ENCODE results near the gene PYGL.

GRCh38 chr14:50910495-50911420 lies 33.5 kb downstream of the PYGL start:
- TF ChIP-seq EZH2 (IDR thresholded peaks at IDR 0.05; ENCODE audit: borderline replicate concordance, low read length) (no peak), CTCF (conservative IDR thresholded peaks at IDR 0.05 in 1 of 2, IDR thresholded peaks at IDR 0.05 in 1 of 2; ENCODE audit: extremely low read depth in 1 of 2, insufficient read depth in 1 of 2, low read depth in 1 of 2, low read length in 2 of 2) (no peak)

Data from mammary epithelial cell (primary cell).